HG03064 (cell line): ENCODE results near the gene FAM186B.
"Not testable (repeated sequence)": the region's sequence is repeated elsewhere in the genome, so short reads cannot be mapped to it uniquely, and the experiment has no call there.

ENCODE experiments used
- ATAC-seq: cut with Tn5 transposase; IDR thresholded peaks from one replicate; pipeline ENCODE4 v1.9.1; 2021; ENCODE audit warnings: low read depth; ENCODE audit not compliant: unreplicated experiment

Gene FAM186B, protein sequence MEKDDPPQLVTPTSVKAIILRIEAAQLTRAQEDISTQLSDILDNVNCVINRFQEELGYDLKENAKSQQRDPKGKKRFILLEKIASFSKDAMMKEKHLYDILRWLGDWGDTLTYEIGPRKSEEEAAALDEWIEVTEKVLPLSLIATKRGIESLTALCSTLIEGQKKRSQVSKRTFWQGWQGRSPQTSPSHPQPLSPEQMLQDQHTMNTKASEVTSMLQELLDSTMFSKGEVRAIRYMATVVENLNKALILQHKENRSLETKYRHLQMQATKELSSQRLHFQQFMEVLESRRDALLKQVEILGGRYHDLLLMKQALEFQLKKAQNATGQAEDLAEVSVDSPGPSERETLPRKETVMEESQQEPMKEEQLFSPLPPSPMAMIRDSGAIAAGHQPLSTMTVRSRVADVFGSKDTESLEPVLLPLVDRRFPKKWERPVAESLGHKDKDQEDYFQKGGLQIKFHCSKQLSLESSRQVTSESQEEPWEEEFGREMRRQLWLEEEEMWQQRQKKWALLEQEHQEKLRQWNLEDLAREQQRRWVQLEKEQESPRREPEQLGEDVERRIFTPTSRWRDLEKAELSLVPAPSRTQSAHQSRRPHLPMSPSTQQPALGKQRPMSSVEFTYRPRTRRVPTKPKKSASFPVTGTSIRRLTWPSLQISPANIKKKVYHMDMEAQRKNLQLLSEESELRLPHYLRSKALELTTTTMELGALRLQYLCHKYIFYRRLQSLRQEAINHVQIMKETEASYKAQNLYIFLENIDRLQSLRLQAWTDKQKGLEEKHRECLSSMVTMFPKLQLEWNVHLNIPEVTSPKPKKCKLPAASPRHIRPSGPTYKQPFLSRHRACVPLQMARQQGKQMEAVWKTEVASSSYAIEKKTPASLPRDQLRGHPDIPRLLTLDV

DNA sequence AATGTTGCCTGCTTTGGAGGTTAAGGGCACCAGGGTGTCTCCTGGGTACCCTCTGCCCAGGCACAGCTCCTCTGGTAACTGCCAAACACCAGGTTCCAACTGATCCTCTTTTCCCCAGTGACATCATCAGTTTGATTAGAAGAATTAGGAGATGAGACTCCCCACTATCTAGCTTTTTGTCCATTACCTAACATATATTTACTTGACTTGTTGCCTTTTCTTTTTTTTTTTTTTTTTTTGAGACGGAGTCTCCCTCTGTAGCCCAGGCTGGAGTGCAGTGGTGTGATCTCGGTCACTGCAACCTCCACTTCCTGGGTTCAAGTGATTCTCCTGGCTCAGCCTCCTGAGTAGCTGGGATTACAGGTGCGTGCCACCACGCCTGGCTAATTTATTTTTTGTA, at the start of gene FAM186B:
FAM186B (minus strand) TSS at position 101 of the 400 bp plus-strand sequence. CDS start 162 bp downstream, outside the sequence.
- ATAC-seq, result not testable (repeated sequence)

DNA sequence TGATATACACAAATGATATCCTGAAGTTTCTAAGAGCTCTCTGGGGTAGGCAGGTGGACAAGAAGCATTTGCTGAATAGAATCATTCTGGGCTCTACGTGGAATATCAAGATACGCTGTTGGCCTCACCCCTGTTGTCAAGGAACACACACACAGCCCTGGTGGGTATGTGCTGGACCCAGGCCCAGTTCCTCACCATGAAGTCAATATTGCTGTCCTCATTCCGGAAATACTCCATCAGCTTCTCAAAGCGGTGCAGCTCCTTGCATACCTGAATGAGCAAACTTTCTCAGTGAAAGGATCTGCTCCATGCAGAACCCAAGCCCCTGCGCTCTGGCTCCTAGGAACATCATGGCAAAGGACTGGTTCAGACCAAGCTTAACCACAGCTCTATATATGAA, 49.3 kb upstream of the FAM186B start:
- no peak for ATAC-seq

DNA sequence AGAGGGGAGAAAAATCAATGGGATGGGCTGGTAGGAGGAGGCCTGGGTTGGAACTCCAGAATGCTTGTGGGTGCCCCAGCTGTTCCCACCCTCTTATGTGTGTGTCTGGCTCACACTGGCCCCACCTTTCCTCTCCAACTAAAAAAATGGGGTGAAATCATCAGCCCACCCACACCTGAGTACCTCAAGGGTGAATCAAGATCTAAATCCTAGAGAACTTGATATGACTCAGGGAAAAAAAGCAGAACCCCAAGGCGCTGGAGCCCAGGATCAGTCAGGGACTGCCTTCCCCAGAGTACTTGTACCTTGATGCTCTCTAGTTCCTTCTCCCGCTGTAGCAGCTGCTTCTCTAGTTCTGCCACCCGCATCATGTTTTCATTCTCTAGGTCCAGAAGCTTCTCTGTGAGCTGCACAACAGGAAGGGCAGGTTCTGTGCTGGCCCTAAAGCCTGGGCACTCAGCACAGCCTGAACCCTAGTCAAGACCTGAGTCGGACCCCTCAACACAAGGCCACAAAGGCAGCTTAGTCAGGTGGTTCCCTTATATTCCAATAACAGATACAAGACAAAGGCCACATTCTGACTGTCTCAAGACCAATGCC, 47.6 kb upstream of the FAM186B start:
- ATAC-seq, result no peak

DNA sequence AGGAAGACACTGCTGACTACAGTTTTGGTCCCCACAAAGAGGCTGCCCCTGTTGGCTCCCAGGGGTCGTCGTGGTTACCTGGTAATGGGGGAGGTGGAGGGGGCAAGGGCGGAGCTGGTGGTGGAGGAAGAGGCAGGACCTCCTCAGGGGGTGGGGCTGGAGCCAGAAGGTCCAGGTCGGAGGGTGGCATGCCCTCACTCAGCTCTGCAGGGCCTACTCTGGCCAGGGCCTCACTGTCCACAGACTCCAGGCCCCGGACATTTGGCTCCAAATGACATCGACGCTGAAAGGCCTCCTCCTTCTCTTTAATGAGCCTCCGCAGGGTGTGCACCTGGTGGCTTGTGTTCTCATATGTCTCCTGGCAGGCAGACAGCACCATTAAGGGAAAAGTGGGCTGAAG, 46.4 kb upstream of the FAM186B start:
- no peak for ATAC-seq

DNA sequence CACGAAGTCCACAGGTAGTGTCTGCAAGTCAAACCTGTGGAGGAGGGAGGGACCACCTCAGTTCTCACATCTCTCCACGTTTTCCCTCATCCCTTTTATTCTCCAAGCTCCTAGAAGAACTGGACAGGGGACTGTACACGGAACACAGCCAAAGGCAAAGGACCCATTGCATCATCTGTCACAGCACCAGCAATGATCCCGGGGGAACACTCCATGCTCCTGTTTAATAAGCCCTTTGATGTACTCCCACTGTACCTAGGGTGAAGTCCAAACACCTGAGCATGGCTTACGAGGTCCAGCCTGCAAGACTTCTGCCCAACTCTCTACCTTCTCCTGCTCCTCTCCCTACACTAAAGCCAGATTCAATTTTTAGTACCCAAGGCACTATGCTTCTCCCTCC, 44.5 kb upstream of the FAM186B start:
- ATAC-seq, result no peak

DNA sequence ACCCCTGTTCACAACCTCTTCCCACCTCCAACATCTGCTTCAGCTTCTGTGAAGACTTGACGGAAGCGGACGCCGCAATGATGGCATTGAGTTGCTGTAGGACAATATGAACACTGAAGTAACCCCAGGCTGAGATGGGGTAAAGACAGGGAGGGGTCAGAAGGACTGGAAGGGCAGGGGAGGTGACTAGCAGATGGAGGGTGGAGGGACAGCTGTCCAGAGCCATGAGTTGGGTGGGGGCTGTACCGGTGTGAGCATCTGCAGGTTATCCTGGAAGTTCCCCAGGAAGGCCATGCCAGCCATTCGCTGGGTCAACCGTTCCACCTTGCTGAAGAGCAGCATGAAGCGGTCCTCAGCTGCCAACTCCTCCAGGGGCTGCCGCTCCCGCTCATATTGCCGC, 44.0 kb upstream of the FAM186B start:
- ATAC-seq, result no peak

DNA sequence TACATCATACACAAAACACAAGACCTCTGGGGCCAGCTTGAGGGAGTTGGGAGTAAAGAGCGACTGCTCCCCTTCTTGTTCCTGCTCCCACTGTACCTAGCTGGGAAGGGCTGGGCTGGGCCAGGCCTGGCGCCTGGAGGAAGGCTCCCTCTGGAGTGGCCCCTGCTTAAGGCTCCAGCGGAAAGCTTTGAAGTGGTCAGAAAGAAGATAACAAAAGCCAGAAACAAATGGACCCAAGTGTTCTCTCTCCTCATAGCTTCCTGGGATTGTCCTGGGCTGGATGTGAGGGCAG, 43.2 kb upstream of the FAM186B start:
- no peak for ATAC-seq

DNA sequence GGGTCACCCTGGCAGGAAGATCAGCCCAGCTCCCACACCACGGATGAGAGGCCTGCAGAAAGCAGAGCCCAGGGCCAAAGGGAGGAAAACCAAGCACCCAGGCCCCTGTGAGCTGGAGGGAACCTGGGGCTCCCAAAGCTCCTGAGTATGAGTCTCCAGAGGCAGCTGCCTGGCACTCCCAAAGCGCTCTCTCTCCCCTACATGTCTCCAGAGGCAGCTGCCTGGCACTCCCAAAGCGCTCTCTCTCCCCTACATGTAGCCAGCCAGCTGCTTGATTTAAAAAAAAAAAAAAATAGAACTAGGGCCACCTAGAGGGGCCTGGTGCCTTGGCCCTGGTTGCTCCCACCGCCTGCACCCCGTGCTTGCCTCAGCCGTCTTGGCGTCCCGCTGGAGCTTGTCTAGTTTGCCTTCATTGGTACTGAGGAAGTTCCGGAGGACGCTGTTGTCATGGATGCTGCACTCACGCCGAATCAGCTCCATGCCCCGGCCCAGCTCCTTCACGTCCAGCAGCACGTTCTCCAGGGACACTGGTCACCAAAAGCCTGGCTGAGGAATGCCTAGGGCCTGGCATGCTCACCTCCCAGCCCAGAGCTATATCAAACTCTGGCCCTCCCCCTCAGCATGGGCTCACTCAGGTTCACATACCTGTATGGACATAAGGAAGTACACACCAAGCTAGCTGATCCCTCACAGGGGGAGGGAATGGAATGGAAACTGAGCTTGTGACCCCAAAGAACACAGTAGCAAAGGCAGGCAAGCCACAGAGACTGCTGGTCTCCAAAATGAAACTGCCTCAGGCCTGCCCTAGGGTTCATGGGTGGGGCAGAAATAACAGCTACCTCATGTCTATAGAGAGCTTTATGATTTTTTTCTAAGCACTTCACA, 42.6 kb upstream of the FAM186B start:
- ATAC-seq, result no peak

DNA sequence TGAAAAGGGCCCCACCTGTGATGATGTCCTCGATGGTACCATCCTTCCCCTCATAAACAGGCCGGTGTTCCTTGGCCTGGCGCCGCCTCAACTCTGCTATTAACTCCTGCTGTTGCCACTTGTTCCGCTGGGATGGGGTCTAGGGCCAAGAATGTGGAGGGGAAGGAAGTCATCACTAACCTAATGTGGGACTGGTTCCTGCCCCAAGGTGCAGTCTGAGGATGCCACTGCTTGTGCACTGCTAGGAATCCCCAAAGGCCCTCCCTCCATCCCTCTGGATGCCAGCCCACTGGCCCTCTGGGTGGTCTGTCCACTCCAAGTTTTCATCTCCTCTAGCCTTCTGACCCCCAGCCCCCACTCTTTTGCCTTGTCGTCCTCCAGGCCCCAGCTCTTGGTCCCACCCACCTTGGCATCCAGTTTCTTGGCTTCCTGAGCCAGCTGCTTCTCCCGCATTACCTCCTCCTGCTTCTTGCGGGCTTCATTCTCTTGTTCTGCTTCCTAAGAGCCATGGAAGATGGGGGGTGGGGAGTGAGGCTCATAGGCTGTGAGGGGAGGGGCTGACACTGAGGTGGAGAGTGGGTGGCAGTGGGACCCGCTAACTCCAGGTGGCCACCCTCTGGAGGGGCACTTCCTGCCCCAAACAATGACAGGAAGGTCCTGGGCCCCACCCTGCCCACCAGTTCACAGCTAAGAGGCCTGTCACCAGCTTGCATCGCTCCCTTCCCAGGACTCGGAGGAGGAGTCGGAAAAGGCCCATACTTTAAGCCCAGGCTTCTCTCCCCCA, 41.6 kb upstream of the FAM186B start:
- no peak for ATAC-seq

DNA sequence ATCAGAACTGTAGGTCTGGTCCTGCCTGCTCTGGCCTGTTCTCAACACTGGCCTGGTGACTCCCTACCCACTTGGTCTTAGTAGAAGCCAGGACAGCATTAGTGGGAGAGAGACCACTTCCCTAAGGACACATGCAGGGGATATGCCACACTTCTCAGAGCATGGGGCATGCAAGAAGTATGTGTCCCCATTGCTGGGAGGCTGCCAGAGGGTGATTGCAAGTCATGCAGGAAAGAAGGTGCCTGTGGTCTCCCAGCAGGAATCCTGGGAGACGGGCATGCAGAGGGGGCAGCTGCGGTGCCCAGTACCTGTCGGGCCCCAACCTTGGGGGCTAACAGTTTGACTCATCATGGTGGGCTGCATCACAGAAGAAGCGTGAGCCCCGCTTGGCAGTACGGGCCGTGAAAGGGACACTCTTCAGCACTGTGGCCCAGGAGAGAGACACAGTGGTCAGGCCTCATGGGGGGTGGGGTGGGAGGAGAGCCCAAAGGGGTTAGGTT, 40.9 kb upstream of the FAM186B start:
- no peak for ATAC-seq

DNA sequence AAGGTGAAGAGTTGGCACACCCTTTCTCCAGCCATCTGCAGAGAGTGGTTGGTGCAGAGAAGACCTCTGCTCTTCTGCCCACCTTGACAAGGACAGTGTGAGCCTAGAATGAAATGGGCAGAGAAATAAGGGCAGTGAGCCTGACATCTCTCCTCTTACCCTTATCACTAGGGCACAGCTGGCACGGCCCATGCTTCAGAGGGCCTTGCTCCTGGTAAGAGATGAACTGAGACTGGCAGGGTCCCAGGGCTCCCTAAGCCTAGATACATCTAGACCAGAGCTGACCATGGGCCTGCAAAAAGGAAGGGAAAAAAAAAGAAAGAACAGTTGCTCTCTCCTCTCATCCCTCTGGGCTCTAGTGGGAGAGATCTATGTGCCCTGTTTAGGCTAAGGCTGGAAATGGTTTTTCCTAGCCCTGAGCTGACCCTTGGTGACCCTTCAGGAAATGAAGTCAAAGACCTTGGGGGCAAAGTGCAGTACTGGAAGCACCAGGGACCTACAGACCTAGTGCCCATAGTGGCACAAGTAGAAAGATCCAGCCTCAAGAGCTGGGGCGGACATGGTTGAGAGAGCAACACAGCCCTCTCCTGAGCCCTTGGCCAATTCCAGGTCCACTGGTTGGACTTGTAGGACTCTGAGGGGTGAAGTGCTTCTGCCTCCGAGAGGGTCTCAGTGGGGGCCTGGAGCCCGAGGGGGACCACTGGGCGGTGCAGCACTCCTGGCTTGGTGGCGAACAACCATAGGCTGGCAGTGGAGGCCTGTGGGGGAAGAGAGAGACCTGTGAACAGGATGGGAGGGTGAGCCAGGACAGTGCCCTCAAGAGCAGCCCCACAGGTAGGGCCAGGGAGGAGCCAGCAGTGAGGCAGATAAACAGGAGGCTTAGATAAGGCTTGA, 40.0 kb upstream of the FAM186B start:
- no peak for ATAC-seq

DNA sequence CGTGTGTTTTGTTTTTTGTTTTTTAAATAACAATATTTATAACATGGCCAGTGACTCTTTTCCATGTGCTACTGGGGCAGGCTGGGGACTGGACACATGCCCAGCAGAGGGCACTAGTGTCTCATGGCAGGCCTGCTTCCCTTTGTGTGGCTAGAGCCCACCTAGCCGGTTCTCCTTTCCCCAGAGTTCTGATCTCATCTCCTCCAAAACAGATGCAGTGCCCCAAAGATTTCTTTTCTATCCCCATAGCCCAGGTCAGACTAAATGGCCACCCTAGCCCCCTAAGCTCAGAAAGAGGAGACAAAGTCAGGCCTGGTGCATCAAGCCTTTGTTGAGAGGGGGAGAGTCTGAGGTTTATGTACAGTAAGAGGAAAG, 39.2 kb upstream of the FAM186B start:
- ATAC-seq, result no peak

DNA sequence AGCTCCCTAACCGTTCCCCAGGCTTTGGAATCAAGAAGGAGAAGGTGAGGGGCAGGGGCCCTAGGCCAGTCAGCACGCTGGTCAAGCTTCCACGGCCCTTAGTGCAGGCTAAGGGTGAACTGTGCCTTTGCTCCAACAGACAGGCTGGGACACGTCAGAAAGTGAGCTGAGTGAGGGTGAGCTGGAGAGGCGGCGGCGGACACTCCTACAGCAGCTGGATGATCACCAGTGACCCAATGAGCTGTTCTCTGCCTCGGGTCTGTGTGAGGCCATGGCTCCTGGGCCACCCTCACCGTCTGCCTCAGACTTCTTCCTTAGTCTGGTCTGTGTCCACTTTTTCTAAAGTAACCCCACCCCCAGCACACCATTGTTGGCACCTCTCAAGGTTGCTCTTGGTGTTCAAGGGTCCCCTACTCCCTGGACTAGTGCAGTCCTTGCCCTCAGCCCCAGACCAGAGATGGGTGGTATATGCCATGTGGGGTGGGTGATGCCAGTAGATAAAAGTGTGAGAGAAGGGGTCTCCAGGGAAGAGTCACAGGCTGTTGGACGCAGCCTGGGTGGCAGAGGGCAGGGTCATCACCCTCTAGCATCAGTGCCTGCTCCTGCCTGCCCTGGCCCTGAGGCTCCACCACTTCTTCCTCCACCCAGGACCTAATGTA, 38.7 kb upstream of the FAM186B start:
- ATAC-seq, result no peak

DNA sequence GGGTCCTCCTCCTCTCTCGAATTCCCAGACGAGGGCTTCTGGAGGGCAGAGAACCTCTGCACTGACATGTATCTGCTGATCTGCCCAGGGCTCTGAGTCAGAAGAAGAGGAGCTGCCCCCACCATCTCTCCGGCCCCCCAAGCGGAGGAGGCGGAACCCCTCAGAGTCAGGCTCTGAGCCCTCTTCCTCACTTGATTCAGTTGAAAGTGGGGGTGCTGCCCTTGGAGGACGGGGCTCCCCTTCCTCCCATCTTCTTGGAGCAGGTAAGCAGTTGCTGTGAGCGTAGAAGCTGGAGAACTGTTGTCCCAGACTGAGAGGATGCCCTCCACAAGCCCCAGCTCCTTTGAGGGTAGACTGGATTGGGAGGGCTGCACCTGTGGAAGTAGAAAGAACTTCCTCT, 37.7 kb upstream of the FAM186B start:
- ATAC-seq, result no peak

DNA sequence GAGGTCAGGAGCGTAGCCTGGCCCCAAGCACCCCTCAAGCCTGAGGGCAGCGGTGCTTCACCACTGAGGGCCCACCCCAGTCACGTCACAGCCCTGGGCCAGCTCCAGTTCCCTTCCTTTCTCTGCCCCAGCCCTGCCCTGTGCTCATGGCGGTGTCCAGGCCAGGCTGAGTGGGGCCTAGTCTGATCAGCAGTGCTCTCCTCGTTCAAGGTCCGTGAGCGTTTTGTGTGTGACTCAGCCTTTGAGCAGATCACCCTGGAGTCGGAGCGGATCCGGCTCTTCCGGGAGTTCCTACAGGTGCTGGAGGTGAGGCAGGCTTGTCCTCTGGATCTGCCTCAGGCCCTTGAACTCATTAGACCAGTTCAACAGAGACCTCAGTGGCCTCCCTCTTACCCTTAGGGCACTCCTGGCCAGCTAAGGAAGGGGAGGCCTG, 36.9 kb upstream of the FAM186B start:
- no peak for ATAC-seq

DNA sequence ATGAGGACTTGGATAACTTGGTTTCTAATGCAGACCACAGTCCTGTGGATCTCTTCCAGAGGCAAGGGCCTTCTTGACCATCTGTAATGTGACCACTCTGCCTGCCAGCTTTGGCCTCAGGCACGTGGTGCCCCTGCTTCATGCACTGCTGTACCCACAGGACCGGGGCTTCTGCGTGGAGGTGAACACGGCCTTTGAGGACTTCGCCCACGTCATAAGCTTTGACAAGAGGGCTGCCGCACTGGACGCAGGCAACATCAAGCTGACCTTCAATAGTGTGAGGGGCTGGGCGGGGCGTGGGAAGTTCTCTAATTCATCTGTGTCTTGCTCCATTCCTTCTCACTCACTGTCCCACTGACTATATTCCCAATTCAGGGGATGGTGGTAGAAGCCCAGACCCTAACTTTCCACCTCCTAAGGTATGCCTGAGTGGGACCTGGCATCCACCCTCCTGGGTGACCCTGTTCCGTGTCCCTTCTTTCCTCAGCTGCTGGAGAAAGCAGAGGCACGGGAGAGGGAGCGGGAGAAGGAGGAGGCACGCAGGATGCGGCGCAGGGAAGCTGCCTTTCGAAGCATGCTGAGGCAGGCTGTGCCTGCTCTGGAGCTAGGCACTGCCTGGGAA, 36.4 kb upstream of the FAM186B start:
- no peak for ATAC-seq

DNA sequence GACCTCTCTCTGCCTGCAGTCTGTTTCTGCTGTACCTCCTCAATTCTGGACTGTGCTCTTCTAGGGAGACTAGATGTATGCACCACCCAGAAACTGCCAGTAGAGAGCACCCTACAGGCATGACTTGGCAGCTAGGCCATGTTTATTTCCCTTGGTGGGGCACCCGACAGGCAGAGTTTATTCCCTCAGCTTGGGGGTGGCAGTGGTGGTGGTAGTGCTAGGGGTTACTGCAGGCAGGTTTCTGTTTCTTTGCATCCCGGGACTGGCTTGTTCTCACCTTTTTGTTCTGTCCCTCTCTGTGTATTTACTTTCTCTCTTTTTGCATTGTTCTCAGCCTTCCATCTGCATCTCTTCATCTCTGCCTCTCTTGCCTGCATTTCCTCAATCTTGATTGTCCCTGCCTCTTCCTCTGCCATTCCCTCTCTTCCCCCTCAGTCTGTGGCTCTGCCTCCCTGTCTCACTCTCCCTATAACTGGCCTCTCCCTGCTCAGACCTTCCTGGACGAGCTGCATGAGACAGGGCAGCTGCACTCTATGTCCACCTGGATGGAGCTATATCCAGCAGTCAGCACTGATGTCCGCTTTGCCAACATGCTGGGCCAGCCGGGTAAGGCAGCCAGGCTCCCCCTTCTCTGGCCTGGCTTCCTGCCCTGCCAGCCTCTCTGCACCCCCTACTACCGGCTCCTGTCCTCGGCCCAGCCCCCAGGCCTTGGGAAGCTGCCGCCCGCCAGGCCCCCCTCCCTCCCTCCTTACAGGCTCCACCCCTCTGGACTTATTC, 31.7 kb upstream of the FAM186B start:
- no peak for ATAC-seq
